Neural cell (in vitro differentiated cells): ENCODE results near the gene GNA12.

Source experiments
- CTCF ChIP-seq: fragments of 450-650 bp; IDR thresholded peaks from 2 replicates; pipeline ENCODE4 v1.5.1; 2014; ENCODE audit warnings: antibody characterized with exemption, mild to moderate bottlenecking, moderate library complexity; ENCODE audit not compliant: poor library complexity, severe bottlenecking
- EP300 ChIP-seq: fragments of 450-650 bp; conservative IDR thresholded peaks from 2 replicates; pipeline ENCODE4 v1.6.1; 2014; ENCODE audit warnings: antibody characterized with exemption, mild to moderate bottlenecking, moderate library complexity; ENCODE audit not compliant: poor library complexity, severe bottlenecking
- EZH2 ChIP-seq: fragments of 200-600, 300-800 bp; shearing (Covaris generic), sonication (generic); IDR thresholded peaks from 2 replicates; pipeline ENCODE4 v1.6.1; 2014; ENCODE audit warnings: antibody characterized with exemption, low read length, borderline replicate concordance, mild to moderate bottlenecking; ENCODE audit not compliant: insufficient read depth, poor library complexity, severe bottlenecking
- MXI1 ChIP-seq: fragments of 450-650 bp; conservative IDR thresholded peaks from 2 replicates; pipeline ENCODE4 v1.6.1; 2014; ENCODE audit warnings: antibody characterized with exemption, mild to moderate bottlenecking; ENCODE audit not compliant: poor library complexity, severe bottlenecking
- POLR2AphosphoS5 ChIP-seq: IDR thresholded peaks from 2 replicates; pipeline ENCODE4 v1.6.1; 2012
- RAD21 ChIP-seq: fragments of 450-650 bp; conservative IDR thresholded peaks from 2 replicates; pipeline ENCODE4 v1.6.1; 2014; ENCODE audit warnings: antibody characterized with exemption, mild to moderate bottlenecking, moderate library complexity
- REST ChIP-seq: IDR thresholded peaks from 2 replicates; pipeline ENCODE4 v1.6.1; 2012; ENCODE audit warnings: borderline replicate concordance
- SMC3 ChIP-seq: fragments of 450-650 bp; conservative IDR thresholded peaks from 2 replicates; pipeline ENCODE4 v1.6.1; 2014; ENCODE audit warnings: antibody characterized with exemption, mild to moderate bottlenecking, moderate library complexity; ENCODE audit not compliant: poor library complexity
- TAF1 ChIP-seq: IDR thresholded peaks from 2 replicates; pipeline ENCODE4 v1.6.1; 2012; ENCODE audit warnings: low read depth

GRCh38 chr7:2893411-2893861 lies 49.3 kb upstream of the GNA12 start:
- TF ChIP-seq CTCF (no peak), EZH2 (no peak), REST (no peak), POLR2AphosphoS5 (no peak), RAD21 (no peak), MXI1 (no peak), EP300 (no peak), SMC3 (no peak), TAF1 (no peak)
